Testis (tissue), 3 donors: ENCODE data around the gene PTPRS. TPM values are rescaled to one million over a fixed set of nuclear protein-coding genes. Genes with fewer than 3 reads are reported as not detected.

ENCODE experiments used
- DNase-seq: peaks from one replicate; pipeline ENCODE4 v3.0.0-alpha.2; 2019
- H3K27ac ChIP-seq, 2 donors: fragments of 200-600 bp; sonication (generic); one replicate each; pipeline ENCODE4 v1.5.1; 2019
- H3K27me3 ChIP-seq: fragments of 200-600 bp; sonication (generic); one replicate; pipeline ENCODE4 v1.5.1; 2019
- H3K36me3 ChIP-seq: fragments of 200-600 bp; sonication (generic); one replicate; pipeline ENCODE4 v1.5.1; 2017; ENCODE audit warnings: low read depth; ENCODE audit errors: missing control alignments
- H3K4me1 ChIP-seq: fragments of 200-600 bp; sonication (generic); one replicate; pipeline ENCODE4 v1.5.1; 2019
- H3K4me3 ChIP-seq, 2 donors: fragments of 200-600 bp; sonication (generic); one replicate each; pipeline ENCODE4 v1.5.1; 2017 to 2019
- H3K9me3 ChIP-seq: fragments of 200-600 bp; sonication (generic); one replicate; pipeline ENCODE4 v1.5.1; 2017
- POLR2A ChIP-seq: fragments of 450-650 bp; IDR thresholded peaks from one replicate; pipeline ENCODE4 v1.6.1; 2017; ENCODE audit warnings: antibody characterized with exemption, mild to moderate bottlenecking, moderate library complexity
- WGBS, 2 donors: methylation state at CpG; one replicate each; pipeline ENCODE4 v1.1.5; 2018; 5-methylcytosine and 5-hydroxymethylcytosine counted together
- intact Hi-C: fragments of 100-400 bp; cut with DNase I; formaldehyde crosslinking; loops from one replicate; pipeline ENCODE4 v1.15.1; 2023; ENCODE audit warnings: low total_unique reads
- polyA plus RNA-seq: library from polyadenylated mRNA; stranded (reverse); fragments of 350-450 nt; fragmentation: Illumina TruSeq; extraction: RNeasy Lipid Tissue Mini Kit (QIAGEN cat#74804); gene quantifications from one replicate; pipeline ENCODE4 v1.2.3, GENCODE V29; 2014; ENCODE audit warnings: low read depth, low replicate concordance; ENCODE audit not compliant: insufficient read depth
- total RNA-seq, 2 donors: library from RNA; depleted of rRNA; stranded (reverse); fragments of >200 nt; gene quantifications; one replicate each; pipeline ENCODE4 v1.2.3, GENCODE V29; 2016
- TF ChIP-seq, protein P1 (sequence below), 3 experiments: fragments of 450-650 bp in 2 of 3; fragments of 200-600 bp in 1 of 3; sonication (generic) in 1 of 3; IDR thresholded peaks; one replicate each; pipeline ENCODE4 v1.5.1; 2016 to 2019; ENCODE audit warnings: antibody characterized with exemption in 3 of 3, mild to moderate bottlenecking in 2 of 3, moderate library complexity in 1 of 3

PTPRS gene
- total and polyA plus RNA-seq, 3 donors from 2014 or later = 27.1 to 138 (median 85.6) TPM

DNA sequence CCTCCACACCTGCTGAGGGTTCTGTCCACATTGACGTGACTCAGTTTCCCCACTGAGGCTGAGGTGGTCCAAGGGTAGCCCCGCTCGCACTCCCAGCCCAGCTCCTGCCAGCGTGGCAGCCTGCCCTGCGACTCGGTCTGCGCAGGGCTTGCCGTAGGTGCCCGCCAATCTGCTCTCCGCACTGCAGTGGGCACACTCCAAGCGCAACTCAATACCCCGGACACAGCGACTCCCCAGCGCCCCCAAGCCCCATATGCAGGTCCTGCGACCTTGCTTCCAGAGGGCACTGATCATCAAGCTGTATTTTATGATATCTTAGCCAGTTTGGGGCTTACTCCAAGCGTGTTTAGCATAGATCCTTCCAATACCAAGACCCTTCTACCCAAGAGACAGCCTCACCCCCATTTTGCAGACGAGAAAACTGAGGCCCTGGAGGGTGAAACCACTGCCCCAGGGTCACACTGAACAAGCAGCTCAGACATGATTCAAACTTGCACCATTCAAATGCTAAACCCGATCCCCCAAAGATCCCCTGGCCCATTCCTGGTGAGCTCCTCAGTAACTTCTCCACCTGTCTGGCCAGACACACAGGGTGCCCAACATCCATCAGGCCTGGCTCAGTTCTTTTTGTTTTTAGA is 13.5 kb downstream of the PTPRS start:
- 79 to 86% methylated on average over 11 to 18 of the region's 18 CpGs for WGBS, 2 donors
- no peaks in the 10 kb centered on the region for H3K9me3 ChIP-seq
- no peak overlapping the region for H3K27ac ChIP-seq
- no peak for TF ChIP-seq POLR2A
- TF ChIP-seq, protein P1, sequence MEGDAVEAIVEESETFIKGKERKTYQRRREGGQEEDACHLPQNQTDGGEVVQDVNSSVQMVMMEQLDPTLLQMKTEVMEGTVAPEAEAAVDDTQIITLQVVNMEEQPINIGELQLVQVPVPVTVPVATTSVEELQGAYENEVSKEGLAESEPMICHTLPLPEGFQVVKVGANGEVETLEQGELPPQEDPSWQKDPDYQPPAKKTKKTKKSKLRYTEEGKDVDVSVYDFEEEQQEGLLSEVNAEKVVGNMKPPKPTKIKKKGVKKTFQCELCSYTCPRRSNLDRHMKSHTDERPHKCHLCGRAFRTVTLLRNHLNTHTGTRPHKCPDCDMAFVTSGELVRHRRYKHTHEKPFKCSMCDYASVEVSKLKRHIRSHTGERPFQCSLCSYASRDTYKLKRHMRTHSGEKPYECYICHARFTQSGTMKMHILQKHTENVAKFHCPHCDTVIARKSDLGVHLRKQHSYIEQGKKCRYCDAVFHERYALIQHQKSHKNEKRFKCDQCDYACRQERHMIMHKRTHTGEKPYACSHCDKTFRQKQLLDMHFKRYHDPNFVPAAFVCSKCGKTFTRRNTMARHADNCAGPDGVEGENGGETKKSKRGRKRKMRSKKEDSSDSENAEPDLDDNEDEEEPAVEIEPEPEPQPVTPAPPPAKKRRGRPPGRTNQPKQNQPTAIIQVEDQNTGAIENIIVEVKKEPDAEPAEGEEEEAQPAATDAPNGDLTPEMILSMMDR (IDR thresholded peaks at IDR 0.05) = no peak
- no peaks in the 10 kb centered on the region for H3K27me3 ChIP-seq
- no peaks in the 10 kb centered on the region for H3K4me1 ChIP-seq
- no peaks in the 10 kb centered on the region for H3K36me3 ChIP-seq
- intact Hi-C loops = no loop called here
- H3K4me3 ChIP-seq = no peak overlapping the region
- no peak for DNase-seq

DNA sequence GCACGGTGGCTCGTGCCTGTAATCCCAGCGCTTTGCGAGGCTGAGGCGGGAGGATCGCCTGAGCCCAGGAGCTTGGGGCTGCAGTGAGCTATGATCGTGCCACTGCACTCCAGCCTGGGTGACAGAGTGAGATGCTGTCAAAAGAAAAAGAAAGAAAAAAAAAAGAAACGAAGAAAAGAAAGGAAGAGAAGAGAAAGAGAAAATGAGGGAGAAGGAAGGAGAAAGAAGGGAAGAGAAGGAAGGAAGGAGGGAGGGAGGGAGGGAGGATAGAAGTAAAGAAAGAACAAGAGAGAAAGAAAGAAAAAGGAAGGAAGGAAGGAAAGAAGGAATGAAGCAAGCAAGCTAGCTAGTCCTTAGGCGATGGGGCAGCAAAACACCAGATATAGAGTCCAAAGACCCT is 14.1 kb downstream of the PTPRS start:
- H3K27ac ChIP-seq = no peak overlapping the region
- no peak overlapping the region for H3K4me3 ChIP-seq
- intact Hi-C loops = no loop called here
- H3K9me3 ChIP-seq = no peaks in the 10 kb centered on the region
- no peaks in the 10 kb centered on the region for H3K4me1 ChIP-seq
- no peak for DNase-seq
- TF ChIP-seq, protein P1 (IDR thresholded peaks at IDR 0.05) = no peak
- TF ChIP-seq POLR2A = no peak
- H3K36me3 ChIP-seq = no peaks in the 10 kb centered on the region
- H3K27me3 ChIP-seq = no peaks in the 10 kb centered on the region
- WGBS, 2 donors = 71 to 72% methylated on average over 9 of the region's 9 CpGs

DNA sequence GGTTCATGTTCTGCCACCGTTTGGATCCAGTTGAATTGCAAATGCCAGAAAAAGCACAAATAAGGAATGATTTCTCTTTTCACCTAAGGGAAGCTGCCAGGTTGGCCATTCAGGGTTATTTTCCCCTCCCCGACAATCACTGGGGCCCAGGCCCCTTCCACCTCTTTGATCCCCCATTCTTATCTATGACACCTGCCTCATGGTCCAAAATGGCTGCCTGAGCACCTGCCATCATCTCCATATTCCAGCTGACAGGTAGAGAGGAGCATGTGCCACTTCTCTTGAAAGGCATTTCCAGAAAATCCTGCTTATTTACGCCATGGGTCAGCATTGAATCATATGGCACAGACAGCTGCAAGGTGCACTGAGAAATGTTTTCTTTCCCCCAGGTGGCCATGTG is 15.7 kb downstream of the PTPRS start:
- H3K36me3 ChIP-seq = no peaks in the 10 kb centered on the region
- no peak for TF ChIP-seq POLR2A
- TF ChIP-seq, protein P1 (IDR thresholded peaks at IDR 0.05) = no peak
- no peaks in the 10 kb centered on the region for H3K27me3 ChIP-seq
- WGBS, 2 donors = 91 to 92% methylated on average over 3 of the region's 3 CpGs
- H3K4me3 ChIP-seq = no peak overlapping the region
- no peaks in the 10 kb centered on the region for H3K9me3 ChIP-seq
- H3K4me1 ChIP-seq = no peaks in the 10 kb centered on the region
- DNase-seq = no peak
- no peak overlapping the region for H3K27ac ChIP-seq
- intact Hi-C loops = no loop called here

GRCh38 chr19:5323475-5323811 is 17.2 kb downstream of the PTPRS start:
- Histone ChIP-seq H3K27me3 (no peaks in the 10 kb centered on the region), H3K9me3 (no peaks in the 10 kb centered on the region), H3K27ac (no peak overlapping the region), H3K36me3 (no peaks in the 10 kb centered on the region), H3K4me1 (no peaks in the 10 kb centered on the region), H3K4me3 (no peak overlapping the region)
- no peak for TF ChIP-seq POLR2A
- TF ChIP-seq, protein P1 (IDR thresholded peaks at IDR 0.05) = no peak
- no peak for DNase-seq
- WGBS, 2 donors = 82 to 96% methylated on average over 7 of the region's 7 CpGs
- intact Hi-C loops = no loop called here
